Measurements from ENCODE around the gene TRIO.
"Not testable (repeated sequence)": the region's sequence is repeated elsewhere in the genome, so short reads cannot be mapped to it uniquely, and the experiment has no call there.

Gene TRIO

GRCh38 chr5:14510156-14510734 is 367.1 kb downstream of the TRIO start:
- no peak for DNase-seq (ENCODE audit: low spot score)

DNA sequence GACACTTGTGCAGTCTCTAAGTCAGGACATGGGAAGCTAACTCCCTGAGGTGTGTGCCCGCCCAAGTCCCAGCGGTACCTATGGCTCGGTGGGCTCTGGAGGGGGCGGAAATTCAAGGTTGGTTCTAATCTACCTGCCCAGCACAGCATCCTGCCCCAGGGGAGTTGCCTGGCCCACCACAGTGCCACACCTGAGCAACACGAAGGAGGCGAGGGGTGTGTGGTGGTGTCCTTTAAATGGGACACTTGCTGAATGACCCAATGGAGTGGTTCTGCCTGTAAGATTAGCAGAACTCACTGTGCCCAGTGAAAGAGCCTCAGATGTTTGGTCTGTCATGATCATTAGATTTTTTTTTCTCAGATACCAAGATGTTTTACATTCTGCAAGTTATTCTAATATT is 367.7 kb downstream of the TRIO start:
- no peak for DNase-seq (ENCODE audit: low spot score)

DNA sequence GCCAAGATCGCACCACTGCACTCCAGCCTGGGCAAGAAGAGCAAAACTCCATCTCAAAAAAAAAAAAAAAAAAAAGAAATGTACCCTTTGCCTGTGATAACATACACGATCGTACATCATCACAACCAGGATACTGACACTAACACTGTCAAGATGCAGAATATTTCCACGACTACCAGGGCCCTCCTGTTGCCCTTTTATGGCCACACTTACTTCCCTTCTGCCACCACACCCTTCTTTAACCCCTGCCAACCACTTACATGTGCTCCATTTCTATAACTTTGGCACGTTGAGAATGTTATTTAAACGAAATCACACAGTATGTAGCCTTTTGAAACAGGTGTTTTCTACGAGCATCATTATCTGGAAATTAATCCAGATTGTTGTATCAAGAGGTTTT is 369.4 kb downstream of the TRIO start:
- no peak for DNase-seq (ENCODE audit: low spot score)

GRCh38 chr5:14513266-14513665 is 370.1 kb downstream of the TRIO start:
- no peak for DNase-seq (ENCODE audit: low spot score)

DNA sequence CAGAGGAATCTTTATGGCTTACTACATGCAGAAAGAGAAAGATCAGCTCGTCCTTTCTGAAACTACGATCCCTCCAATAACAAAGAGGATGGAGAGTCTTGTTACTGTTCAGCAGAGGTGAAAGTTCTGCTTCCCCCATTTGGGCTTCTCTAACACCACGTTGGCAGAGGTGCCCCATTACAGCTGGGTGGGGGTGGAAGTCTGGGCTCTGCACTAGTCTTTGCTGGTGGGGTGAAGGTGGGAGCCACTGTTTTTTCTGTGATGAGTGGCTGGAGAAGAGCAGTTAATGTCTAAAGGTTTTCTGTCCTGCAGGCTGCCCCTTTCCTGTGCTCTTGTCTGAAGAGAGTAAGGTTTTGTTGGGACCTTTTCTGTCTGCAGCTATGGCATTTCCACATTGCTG is 373.8 kb downstream of the TRIO start:
- DNase-seq (ENCODE audit: low spot score), result no peak

DNA sequence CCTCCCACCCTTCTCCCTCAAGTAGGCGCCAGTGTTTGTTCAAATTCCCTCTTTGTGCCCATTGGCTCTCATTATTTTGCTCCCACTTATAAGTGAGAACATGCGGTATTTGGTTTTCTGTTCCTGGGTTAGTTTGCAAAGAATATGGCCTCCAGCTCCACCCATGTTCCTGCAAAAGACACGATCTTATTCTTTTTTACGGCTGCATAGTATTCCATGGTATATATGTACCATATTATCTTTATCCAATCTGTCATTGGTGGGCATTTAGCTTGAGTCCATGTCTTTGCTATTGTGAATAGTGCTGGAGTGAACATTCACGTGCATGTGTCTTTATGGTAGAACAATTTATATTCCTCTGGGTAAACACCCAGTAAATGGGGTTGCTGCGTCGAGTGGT is 375.5 kb downstream of the TRIO start:
- DNase-seq (ENCODE audit: low spot score), result no peak

GRCh38 chr5:14521748-14522147 is 378.6 kb downstream of the TRIO start:
- DNase-seq (ENCODE audit: low spot score), result no peak

DNA sequence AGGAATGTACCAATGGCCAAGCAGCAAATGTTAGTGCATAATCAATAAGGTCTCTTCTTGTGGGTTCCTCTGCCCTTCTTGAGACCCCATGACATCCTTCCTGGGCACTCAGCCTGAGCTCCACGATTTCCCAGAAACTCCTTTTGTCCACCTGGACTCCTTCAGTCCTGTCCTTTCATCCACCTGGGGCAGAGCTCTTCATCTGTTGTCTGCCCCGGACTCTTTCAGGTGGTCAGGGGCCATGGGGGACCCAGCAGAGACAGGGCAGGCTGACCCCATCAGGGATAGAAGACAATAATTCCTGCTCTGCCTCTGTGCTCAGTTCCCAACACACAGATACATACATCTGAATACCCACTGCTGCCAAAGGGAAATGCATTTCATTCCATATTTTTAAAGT is 379.6 kb downstream of the TRIO start:
- no peak for DNase-seq (ENCODE audit: low spot score)

- no peak for DNase-seq (ENCODE audit: low spot score)
Measured at GRCh38 chr5:14523243-14524034, 380.3 kb downstream of the TRIO start.

DNA sequence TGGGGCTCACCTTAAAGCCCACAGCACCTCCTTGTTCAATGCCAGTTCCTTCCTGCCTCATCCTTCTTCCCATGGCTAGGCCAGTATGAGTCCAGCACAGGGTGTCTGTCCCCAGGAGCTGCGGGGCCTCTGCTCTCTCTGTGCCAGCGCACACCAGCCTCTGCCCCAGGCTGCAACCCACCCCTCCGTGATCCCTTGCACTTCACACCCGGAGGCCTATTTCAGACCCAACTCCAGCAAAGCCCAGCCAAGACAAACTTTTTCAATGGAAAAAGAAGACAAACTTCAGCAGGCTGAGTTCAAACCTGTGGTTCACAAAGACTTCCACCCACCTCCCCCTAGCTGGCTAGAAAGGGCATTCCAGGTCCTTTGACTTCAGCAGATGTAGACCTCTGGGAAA is 382.3 kb downstream of the TRIO start:
- DNase-seq (ENCODE audit: low spot score), result no peak

- no peak for DNase-seq (ENCODE audit: low spot score)
Measured at GRCh38 chr5:14526493-14526892, 383.4 kb downstream of the TRIO start.

GRCh38 chr5:14528115-14528514 is 385.0 kb downstream of the TRIO start:
- no peak for DNase-seq (ENCODE audit: low spot score)

DNA sequence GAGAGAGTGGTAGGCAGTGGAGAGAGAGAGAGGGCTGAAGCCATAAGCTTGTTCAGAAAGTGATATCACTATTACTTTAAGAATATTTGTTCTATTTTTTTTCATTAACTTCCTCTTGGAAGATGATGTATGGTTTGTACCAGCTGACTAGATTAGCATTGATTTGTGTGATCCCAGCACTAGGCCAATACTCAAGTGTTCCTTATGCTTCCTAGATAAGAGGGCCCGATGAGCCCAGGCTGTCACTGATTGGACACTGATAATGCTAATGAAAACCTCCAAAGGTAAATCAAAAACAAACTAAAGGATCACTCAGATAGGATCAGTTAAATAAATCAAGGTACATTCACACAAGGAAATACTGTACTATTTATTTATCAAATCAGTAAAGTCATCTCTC is 385.8 kb downstream of the TRIO start:
- DNase-seq (ENCODE audit: low spot score), result no peak

GRCh38 chr5:14531668-14532067 is 388.5 kb downstream of the TRIO start:
- no peak for DNase-seq (ENCODE audit: low spot score)

GRCh38 chr5:14532180-14532579 is 389.0 kb downstream of the TRIO start:
- DNase-seq (ENCODE audit: low spot score), result no peak

GRCh38 chr5:14534773-14535172 is 391.6 kb downstream of the TRIO start:
- no peak for DNase-seq (ENCODE audit: low spot score)

GRCh38 chr5:14545308-14545707 is 402.2 kb downstream of the TRIO start:
- DNase-seq (ENCODE audit: low spot score), result no peak

DNA sequence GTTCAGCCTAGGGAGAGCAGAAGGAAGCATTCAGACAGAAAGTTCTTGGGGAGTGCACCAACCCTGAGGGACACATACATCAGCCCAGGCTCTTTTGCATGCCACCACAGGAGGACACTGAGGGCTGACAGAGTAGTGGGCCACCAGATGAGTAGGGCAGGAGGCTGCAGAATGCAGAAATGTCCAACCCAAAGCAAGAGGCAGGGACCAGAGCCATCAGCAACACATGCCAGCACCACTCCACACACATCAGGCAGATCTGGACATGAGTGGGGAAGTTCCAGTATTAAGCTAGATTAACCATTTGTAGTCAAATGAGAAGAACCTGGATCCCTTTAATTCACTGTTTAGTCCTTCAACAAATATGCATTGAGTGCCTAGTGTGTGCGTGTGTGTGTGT is 402.7 kb downstream of the TRIO start:
- no peak for DNase-seq (ENCODE audit: low spot score)

DNA sequence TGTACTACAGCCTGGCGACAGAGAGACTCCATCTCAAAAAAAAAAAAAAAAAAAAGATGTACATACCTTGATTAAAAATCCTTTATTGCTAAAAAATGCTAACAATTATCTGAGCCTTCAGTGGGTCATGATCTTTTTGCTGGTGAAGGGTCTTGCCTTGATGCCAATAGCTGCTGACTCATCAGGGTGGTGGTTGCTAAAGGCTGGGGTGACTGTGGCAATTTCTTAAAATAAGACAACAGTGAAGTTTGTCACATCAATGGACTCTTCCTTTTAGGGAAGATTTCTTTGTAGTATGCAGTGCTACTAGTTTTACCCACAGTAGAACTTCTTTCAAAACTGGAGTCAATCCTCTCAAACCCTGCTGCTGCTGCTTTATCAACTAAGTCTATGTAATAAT is 404.5 kb downstream of the TRIO start:
- no peak for DNase-seq (ENCODE audit: low spot score)

DNA sequence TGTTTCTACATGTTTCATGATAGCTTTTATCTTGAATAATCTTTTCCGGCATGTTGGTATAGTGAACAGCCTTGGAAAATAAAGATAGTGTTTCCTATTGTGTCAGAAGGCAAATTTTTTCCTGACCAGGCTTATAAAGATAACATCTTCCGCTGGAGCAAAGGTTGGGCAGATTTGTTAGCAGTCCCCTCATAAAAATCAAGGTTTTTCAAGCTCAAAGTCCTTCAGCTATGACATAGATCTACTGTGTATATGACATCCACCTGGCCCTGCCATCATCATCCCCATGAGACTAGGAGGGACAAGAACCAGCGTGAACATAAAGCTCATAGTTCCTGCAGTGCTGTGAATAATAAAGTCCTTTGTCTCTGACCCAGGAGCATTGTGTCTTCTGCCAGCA is 408.1 kb downstream of the TRIO start:
- DNase-seq (ENCODE audit: low spot score), result no peak

GRCh38 chr5:14552017-14552416 is 408.9 kb downstream of the TRIO start:
- DNase-seq (ENCODE audit: low spot score), result no peak

GRCh38 chr5:14554288-14554687 is 411.1 kb downstream of the TRIO start:
- not testable (repeated sequence) for DNase-seq (ENCODE audit: low spot score)

DNA sequence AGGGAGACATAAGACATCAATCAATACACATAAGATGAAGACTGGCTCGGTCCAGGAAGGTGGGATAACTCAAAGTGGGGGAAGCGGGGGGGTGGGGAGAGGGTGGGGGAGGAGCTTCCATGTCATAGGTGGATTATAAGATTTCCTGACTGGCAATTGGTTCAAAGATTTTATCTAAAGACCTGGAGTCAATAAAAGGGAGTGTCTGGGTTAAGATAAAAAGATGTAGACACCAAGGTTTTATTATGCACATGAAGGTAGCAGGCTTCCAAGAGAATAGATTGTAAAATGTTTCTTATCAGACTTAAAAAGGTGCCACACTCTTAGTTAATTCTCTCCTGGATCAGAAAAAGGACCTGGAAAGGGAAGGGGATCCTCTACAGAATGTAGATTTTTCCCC is 412.9 kb downstream of the TRIO start:
- no peak for DNase-seq (ENCODE audit: low spot score)

GRCh38 chr5:14557203-14557770 is 414.1 kb downstream of the TRIO start:
- DNase-seq (ENCODE audit: low spot score), result no peak
